GM21360 (cell line): ENCODE data around the gene PTPRM.

ENCODE experiments used
- ATAC-seq: cut with Tn5 transposase; IDR thresholded peaks from one replicate; pipeline ENCODE4 v1.9.1; 2021; ENCODE audit warnings: mild to moderate bottlenecking, moderate library complexity; ENCODE audit not compliant: unreplicated experiment

Gene PTPRM

GRCh38 chr18:7624697-7625096, 57.6 kb downstream of the PTPRM start:
- no peak for ATAC-seq

- no peak for ATAC-seq
These were observed 59.2 kb downstream of the PTPRM start for GRCh38 chr18:7626175-7626921.

GRCh38 chr18:7626922-7627440, 59.9 kb downstream of the PTPRM start:
- no peak for ATAC-seq

- ATAC-seq = no peak
These were observed 62.3 kb downstream of the PTPRM start for GRCh38 chr18:7629416-7629815.

- no peak for ATAC-seq
These were observed 63.8 kb downstream of the PTPRM start for GRCh38 chr18:7630731-7631442.

- no peak for ATAC-seq
These were observed 65.3 kb downstream of the PTPRM start for GRCh38 chr18:7632152-7633098.

GRCh38 chr18:7633171-7633570, 66.1 kb downstream of the PTPRM start:
- ATAC-seq = no peak

- no peak for ATAC-seq
These were observed 68.8 kb downstream of the PTPRM start for GRCh38 chr18:7635948-7636347.

- no peak for ATAC-seq
These were observed 70.2 kb downstream of the PTPRM start for GRCh38 chr18:7637269-7637668.

- ATAC-seq = no peak
These were observed 71.2 kb downstream of the PTPRM start for GRCh38 chr18:7638321-7638720.

GRCh38 chr18:7641813-7642212, 74.7 kb downstream of the PTPRM start:
- ATAC-seq = no peak

GRCh38 chr18:7642331-7642890, 75.3 kb downstream of the PTPRM start:
- ATAC-seq = no peak

- ATAC-seq = no peak
These were observed 78.6 kb downstream of the PTPRM start for GRCh38 chr18:7645756-7646155.

- no peak for ATAC-seq
These were observed 79.2 kb downstream of the PTPRM start for GRCh38 chr18:7646174-7646886.

- ATAC-seq = no peak
These were observed 80.4 kb downstream of the PTPRM start for GRCh38 chr18:7647500-7647899.

- ATAC-seq = no peak
These were observed 89.9 kb downstream of the PTPRM start for GRCh38 chr18:7657050-7657449.

- no peak for ATAC-seq
These were observed 90.8 kb downstream of the PTPRM start for GRCh38 chr18:7657937-7658336.

GRCh38 chr18:7658701-7659100, 91.6 kb downstream of the PTPRM start:
- ATAC-seq = no peak

- ATAC-seq = no peak
These were observed 94.1 kb downstream of the PTPRM start for GRCh38 chr18:7661207-7661606.

- no peak for ATAC-seq
These were observed 95.8 kb downstream of the PTPRM start for GRCh38 chr18:7662866-7663265.
